Activated T-helper 9 cell treated with anti-CD3 and anti-CD28 coated beads, Interleukin-2, amount 50 U/mL, for 16 hours (primary cell): Measurements from ENCODE around the gene MRPL52.
"Not testable (repeated sequence)": the region's sequence is repeated elsewhere in the genome, so short reads cannot be mapped to it uniquely, and the experiment has no call there.

Experiments
- DNase-seq: peaks from one replicate; pipeline ENCODE4 v3.0.0-alpha.2; 2020; ENCODE audit warnings: low read depth

Gene MRPL52

GRCh38 chr14:22839159-22839779, 9.6 kb downstream of the MRPL52 start:
- DNase-seq: no peak

DNA sequence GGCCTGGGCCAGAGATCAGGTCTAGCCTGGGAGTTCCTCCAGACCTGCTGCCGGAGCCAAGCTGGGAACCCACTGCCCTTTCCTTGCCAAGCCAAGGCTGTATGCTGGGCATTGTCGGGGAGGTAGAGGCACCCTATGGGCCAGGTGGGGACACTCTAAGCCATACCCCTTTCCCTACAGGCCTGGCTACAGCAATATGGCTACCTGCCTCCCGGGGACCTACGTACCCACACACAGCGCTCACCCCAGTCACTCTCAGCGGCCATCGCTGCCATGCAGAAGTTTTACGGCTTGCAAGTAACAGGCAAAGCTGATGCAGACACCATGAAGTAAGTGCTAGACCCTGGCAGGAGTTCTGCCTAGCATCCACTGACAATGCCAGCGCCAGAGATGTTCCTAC, 11.6 kb downstream of the MRPL52 start:
- no peak for DNase-seq

DNA sequence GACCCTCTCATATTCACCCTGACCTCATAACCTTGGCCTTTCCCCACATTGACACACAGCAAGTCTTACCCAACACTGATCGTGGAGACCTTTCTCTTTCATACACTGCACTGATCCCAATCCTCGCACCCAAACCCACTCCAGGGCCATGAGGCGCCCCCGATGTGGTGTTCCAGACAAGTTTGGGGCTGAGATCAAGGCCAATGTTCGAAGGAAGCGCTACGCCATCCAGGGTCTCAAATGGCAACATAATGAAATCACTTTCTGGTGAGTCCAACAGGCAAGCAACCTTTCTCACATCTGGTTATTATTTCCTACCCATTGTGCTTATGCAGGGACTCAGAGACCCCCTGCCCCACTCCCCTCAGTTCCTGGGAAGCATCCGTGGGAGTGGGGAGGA, 12.1 kb downstream of the MRPL52 start:
- no peak for DNase-seq

- DNase-seq: no peak
These were observed 12.8 kb downstream of the MRPL52 start for GRCh38 chr14:22842211-22843122.

DNA sequence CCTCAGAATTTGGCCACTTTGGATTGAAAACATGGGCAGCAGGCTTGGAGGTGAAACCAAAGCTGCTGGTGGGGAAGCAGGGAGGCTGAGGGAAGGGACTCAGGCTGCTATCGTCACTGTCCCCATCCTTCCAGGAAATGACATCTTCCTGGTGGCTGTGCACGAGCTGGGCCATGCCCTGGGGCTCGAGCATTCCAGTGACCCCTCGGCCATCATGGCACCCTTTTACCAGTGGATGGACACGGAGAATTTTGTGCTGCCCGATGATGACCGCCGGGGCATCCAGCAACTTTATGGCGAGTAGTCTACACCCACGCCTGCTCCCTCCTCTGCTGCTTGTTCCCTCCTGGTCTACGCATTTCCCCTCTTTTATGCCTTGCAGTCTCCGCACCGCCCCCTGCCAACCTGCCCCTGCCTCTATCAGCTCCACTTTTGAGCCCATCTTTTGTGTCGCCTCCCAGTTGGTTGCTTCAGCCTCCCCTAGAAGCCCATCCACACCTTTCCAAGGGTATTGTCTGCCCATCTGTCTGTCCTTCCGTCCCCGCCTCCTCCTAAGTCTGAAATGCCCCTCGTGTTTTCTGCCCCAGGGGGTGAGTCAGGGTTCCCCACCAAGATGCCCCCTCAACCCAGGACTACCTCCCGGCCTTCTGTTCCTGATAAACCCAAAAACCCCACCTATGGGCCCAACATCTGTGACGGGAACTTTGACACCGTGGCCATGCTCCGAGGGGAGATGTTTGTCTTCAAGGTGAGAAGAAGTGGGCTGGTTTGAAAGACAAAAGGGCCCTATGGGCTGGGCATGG, 13.6 kb downstream of the MRPL52 start:
- DNase-seq: no peak

GRCh38 chr14:22844221-22845102, 14.8 kb downstream of the MRPL52 start:
- DNase-seq: no peak

DNA sequence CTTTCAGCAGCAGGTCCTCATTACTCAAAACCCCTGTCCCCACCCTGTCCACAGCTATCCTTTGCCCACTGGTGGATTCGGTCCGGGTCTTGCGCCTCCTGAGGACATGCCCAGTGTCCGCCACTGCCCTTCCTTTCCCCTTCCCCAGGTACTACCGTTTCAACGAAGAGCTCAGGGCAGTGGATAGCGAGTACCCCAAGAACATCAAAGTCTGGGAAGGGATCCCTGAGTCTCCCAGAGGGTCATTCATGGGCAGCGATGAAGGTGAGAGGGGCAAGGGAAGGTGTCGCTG, 15.4 kb downstream of the MRPL52 start:
- DNase-seq: no peak

- no peak for DNase-seq
These were observed 16.3 kb downstream of the MRPL52 start for GRCh38 chr14:22845821-22846625.

DNA sequence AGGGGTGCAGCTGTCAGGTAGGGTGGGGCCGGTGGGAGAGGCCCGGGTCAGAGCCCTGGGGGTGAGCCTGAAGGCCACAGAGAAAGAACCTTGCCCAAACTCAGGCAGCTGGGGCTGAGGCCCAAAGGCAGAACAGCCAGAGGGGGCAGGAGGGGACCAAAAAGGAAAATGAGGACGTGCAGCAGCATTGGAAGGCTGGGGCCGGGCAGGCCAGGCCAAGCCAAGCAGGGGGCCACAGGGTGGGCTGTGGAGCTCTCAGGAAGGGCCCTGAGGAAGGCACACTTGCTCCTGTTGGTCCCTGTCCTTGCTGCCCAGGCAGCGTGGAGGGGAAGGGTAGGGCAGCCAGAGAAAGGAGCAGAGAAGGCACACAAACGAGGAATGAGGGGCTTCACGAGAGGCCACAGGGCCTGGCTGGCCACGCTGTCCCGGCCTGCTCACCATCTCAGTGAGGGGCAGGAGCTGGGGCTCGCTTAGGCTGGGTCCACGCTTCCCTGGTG, 17.2 kb downstream of the MRPL52 start:
- no peak for DNase-seq

DNA sequence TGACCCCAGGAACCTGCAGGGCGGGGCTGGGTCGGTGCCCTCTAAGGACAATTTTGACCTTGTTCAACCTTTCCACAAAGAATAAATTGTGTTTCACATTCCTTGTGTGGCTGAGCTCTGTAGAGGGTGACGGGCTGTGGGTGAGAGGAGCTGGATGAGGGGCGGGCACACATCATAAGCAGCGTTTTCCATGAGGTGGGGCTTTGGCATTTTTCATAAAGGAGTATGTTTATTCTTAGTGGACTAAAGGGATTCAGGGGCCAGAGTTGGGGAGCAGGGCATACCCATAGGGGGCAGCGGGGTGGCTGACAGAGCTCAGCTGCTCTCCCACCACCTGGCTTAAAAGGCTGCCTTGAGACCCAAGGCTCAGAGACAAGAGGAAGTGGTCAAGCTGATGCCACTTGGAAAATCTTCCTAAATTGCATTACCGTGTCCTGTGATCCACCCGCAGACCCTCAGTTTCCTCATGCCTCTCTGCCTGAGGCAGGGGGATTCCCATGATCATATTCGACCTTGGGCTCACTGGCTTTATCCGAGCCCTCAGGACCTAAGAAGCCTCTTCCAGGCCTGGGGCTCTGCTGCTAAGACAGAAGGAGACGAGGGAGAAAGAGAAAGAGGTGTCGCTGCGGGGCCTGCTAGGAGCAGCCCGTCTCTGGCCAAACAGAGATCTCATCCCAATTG, 18.1 kb downstream of the MRPL52 start:
- no peak for DNase-seq

- DNase-seq: no peak
These were observed 18.9 kb downstream of the MRPL52 start for GRCh38 chr14:22848351-22849164.

- DNase-seq: no peak
These were observed 19.6 kb downstream of the MRPL52 start for GRCh38 chr14:22849212-22849819.

DNA sequence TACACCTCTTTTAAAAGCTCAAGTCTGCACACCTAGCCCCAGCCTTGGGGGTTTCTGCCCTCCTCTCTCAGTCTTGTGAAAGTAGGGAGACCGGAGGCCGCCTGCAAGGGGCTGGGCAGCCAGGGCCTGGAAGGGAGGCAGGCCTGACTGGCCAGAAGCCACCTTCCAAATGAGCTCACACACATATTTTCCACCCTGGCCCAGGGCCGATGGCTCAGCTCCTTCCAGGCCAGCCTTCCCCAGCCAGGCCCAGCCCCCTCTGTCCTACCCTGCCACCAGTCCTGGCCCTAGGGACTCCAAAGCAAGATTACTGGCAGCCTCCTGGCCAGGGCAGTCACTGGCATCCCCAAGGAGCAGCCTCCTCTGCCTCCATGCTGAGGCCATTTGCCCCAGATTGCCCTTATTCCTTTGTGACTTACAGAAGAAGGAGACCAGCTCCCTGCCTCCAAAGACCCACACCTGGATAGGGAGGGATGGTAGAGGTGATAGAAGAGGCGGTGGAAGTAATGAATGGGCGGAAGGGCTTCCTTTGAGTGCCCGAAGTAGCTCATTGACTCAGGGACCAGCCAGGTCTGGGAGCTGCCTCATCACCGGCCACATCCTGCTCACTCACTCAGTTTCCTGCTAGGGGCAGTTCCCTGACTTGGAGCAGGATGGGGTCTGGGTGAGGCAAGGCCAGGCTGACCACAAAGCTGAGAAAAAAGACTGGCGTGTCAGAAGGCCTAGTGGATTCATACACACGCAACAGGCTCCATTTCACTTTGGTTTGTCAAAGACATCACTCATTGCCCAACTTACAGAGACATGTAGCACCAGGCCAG, 21.5 kb downstream of the MRPL52 start:
- DNase-seq: no peak

- not testable (repeated sequence) for DNase-seq
These were observed 22.5 kb downstream of the MRPL52 start for GRCh38 chr14:22852178-22852577.

DNA sequence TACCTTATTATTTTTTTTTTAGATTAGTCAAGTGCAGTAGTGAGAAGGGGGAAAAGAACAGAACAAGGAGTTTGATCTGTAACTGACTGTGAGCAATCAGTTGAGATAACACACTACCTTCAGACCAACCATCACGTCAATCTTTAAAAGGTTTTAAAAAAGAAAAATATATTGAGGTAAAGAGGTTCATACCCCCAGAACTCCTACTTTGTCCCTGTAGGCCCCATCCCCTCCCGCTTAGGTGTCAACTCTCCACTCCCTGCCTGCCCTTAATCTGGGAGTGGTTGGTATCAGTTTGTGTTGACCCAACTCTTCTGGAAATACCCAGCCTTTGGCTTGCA, 22.9 kb downstream of the MRPL52 start:
- no peak for DNase-seq

DNA sequence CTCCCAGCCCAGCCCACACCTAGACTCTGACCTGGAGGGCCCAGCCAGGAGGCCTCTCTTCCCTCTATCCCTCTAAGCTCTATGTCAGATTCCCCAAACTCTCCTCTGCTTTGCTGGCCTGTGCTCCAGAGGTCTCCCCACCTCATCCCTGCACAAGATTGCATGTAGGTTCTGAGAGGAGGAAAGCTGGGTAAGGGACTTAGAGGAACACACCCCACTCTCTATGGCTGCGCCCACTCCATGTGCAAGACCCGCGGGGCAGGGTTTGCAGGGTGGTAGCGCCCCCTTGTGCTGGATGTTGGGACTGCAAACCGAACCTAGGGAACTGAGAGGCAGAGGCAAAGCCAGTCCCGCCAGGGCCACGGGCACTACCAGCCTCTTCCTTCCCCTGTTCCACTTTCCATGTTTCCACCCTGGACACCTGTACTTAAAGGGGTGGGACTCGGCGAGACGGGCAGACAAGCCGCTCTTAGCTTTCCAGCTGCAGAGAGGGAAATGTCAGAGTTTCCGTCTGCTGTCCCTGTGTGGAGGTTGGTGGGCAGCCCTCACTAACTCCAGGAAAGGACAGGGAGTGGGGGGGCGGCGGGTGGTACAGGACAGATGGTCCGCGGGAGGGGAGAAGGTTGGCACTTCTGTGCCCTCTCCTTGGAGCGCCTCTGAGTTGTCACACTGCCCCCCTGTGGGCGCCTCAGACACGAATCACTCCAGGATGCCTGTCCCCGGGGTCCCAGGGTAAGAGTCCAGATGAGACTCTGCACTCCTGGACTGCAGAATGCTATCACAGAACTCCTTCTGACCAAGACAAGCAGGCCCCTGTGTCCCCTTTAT, 23.5 kb downstream of the MRPL52 start:
- DNase-seq: peak; percentile 85

DNA sequence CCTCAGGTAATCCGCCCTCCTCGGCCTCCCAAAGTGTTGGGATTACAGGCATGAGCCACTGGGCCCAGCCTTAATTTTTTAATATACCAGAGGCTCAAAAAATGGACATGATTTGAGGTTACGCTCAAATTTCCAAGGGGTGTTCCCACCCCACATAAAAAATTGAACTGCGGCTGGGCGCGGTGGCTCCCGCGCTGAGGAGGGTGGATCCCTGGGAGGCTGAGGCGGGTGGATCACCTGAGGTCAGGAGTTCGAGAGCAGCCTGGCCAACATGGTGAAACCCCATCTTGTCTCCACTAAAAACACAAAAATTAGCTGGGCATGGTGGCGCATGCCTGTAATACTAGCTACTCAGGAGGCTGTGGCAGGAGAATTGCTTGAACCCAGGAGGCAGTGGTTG, 24.6 kb downstream of the MRPL52 start:
- not testable (repeated sequence) for DNase-seq
